Gastrocnemius medialis (tissue), 4 donors: ENCODE results near the gene GALNT13.

Source experiments
- CTCF ChIP-seq, 5 experiments: fragments of 450-650 bp in 3 of 5; fragments of 200-600 bp in 2 of 5; sonication (generic) in 2 of 5; IDR thresholded peaks in 4 of 5; conservative IDR thresholded peaks in 1 of 5; 1 replicate in 4 of 5; 2 replicates in 1 of 5; pipeline ENCODE4 v1.5.1; 2016 to 2019; ENCODE audit warnings: antibody characterized with exemption in 5 of 5, mild to moderate bottlenecking in 3 of 5, moderate library complexity in 3 of 5
- POLR2A ChIP-seq, 2 donors: fragments of 450-650 bp; IDR thresholded peaks; one replicate each; pipeline ENCODE4 v1.6.1; 2017; ENCODE audit warnings: antibody characterized with exemption in 2 of 2, mild to moderate bottlenecking in 2 of 2, moderate library complexity in 2 of 2

- TF ChIP-seq CTCF (IDR thresholded peaks at IDR 0.05 in 4 of 5, conservative IDR thresholded peaks at IDR 0.05 in 1 of 5) (no peak), POLR2A (IDR thresholded peaks at IDR 0.05) (no peak)
These were observed 74.3 kb downstream of the GALNT13 start for GRCh38 chr2:153946036-153946435.
